Upper lobe of left lung (tissue), 4 donors: ENCODE measurements around the gene C14orf39.

Source experiments
- EP300 ChIP-seq, 4 donors: sonication (generic); formaldehyde crosslinking; IDR thresholded peaks; one replicate each; pipeline ENCODE4 v1.5.1; 2017; ENCODE audit warnings: antibody characterized with exemption in 4 of 4, control low read depth in 2 of 4
- POLR2AphosphoS5 ChIP-seq, 2 donors: sonication (generic); formaldehyde crosslinking; IDR thresholded peaks; one replicate each; pipeline ENCODE4 v1.5.1; 2017; ENCODE audit warnings: antibody characterized with exemption in 2 of 2
- TF ChIP-seq, protein P1 (sequence below), 6 experiments: fragments of 450-650 bp in 4 of 6; fragments of 200-600 bp in 2 of 6; sonication (generic) in 2 of 6; IDR thresholded peaks; one replicate each; pipeline ENCODE4 v1.5.1; 2016 to 2019; ENCODE audit warnings: antibody characterized with exemption in 6 of 6

DNA sequence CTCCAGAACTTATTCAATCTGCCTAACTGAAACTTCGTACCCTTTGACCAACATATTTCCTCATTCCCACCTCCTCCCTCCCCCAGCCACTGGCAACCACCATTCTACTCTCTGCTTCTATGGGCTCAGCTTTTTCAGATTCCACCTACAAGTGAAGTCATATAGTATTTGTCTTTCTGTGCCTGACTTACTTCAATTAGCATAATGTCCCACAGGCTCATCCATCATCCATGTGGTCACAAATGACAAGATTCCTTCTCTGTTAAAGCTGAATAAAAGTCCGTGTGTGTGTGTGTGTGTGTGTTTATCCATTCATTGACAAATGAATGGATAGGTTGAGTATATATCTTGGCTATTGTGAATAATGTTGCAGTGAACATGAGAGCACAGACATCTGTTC is 1.3 kb upstream of the C14orf39 start:
- TF ChIP-seq POLR2AphosphoS5 (IDR thresholded peaks at IDR 0.05), result no peak
- TF ChIP-seq, protein P1, sequence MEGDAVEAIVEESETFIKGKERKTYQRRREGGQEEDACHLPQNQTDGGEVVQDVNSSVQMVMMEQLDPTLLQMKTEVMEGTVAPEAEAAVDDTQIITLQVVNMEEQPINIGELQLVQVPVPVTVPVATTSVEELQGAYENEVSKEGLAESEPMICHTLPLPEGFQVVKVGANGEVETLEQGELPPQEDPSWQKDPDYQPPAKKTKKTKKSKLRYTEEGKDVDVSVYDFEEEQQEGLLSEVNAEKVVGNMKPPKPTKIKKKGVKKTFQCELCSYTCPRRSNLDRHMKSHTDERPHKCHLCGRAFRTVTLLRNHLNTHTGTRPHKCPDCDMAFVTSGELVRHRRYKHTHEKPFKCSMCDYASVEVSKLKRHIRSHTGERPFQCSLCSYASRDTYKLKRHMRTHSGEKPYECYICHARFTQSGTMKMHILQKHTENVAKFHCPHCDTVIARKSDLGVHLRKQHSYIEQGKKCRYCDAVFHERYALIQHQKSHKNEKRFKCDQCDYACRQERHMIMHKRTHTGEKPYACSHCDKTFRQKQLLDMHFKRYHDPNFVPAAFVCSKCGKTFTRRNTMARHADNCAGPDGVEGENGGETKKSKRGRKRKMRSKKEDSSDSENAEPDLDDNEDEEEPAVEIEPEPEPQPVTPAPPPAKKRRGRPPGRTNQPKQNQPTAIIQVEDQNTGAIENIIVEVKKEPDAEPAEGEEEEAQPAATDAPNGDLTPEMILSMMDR (IDR thresholded peaks at IDR 0.05), result no peak
- no peak for TF ChIP-seq EP300 (IDR thresholded peaks at IDR 0.05)
